LNCaP clone FGC (cell line): ENCODE results near the gene GRIN2A.

Experiments used
- DNase-seq: peaks from one replicate; pipeline ENCODE4 v3.0.0-alpha.2; 2011; ENCODE audit warnings: low read depth
- H3K4me3 ChIP-seq: 2 replicates; pipeline ENCODE4 v1.5.1; 2011; ENCODE audit warnings: mild to moderate bottlenecking, low read depth, low read length, control low read depth
- TF ChIP-seq, protein P1 (sequence below): IDR thresholded peaks from 2 replicates; pipeline ENCODE4 v1.5.1; 2012; ENCODE audit warnings: mild to moderate bottlenecking; ENCODE audit not compliant: control insufficient read depth, insufficient read depth; ENCODE audit errors: extremely low read depth

Gene GRIN2A

DNA sequence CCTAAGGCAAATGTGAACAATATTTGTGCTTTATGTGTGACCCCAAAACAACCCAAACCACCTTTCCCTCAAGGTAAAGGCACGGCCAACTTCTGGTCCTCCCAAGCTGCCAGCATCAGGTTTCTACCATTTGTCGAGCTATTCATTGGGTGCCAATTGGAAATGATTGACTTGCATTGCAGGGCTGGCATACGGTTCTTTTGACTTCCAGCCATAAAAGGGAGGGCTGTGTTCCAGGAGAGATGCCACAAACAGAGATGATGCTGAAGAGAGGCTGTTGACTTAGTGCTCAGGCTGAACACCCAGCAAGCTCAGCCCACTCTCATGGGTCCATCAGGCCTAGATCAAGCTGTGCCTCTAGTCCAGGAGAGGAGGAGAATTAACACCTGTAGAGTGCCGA, 252.4 kb downstream of the GRIN2A start:
- TF ChIP-seq, protein P1, sequence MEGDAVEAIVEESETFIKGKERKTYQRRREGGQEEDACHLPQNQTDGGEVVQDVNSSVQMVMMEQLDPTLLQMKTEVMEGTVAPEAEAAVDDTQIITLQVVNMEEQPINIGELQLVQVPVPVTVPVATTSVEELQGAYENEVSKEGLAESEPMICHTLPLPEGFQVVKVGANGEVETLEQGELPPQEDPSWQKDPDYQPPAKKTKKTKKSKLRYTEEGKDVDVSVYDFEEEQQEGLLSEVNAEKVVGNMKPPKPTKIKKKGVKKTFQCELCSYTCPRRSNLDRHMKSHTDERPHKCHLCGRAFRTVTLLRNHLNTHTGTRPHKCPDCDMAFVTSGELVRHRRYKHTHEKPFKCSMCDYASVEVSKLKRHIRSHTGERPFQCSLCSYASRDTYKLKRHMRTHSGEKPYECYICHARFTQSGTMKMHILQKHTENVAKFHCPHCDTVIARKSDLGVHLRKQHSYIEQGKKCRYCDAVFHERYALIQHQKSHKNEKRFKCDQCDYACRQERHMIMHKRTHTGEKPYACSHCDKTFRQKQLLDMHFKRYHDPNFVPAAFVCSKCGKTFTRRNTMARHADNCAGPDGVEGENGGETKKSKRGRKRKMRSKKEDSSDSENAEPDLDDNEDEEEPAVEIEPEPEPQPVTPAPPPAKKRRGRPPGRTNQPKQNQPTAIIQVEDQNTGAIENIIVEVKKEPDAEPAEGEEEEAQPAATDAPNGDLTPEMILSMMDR, result no peak
- H3K4me3 ChIP-seq, result no peak overlapping the region
- no peak for DNase-seq

DNA sequence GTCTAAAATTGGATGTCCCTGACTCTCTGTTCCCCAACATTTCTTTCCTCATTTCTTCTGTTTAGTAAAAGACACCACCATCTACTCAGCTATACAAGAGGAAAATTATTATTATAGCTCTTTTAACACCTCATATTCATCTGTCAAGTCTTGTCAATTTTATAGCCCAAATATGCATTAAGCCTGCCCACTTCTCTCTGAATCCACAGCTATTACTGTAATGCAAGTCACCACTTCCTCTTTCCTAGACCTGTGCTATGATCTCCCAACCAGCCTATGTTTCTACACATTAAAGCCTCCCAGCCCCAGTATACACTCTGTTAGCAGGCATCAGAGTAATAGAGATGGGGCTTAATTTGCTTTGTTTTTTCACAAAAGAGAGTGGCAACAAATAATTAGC, 252.9 kb downstream of the GRIN2A start:
- no peak for DNase-seq
- TF ChIP-seq, protein P1, result no peak
- H3K4me3 ChIP-seq, result no peak overlapping the region

DNA sequence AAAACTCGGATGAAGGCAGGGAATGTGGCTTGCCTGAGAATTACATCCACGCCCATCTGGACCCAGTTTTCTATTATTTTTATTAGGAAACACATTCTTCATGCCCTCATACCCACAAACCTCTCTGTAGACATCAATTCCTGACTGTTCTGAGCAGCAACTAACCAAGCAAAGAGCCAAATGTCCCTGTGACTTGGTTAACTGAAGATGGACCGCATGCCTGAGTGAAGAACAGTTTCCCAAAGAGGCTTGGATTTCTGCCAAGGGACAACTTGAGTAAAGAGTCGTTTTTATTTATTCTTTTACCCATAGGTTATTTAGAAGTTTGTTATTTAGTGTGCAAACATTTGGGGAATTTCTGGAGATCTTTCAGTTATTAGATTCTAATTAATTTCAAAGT, 259.8 kb downstream of the GRIN2A start:
- TF ChIP-seq, protein P1, result no peak
- no peak overlapping the region for H3K4me3 ChIP-seq
- no peak for DNase-seq

DNA sequence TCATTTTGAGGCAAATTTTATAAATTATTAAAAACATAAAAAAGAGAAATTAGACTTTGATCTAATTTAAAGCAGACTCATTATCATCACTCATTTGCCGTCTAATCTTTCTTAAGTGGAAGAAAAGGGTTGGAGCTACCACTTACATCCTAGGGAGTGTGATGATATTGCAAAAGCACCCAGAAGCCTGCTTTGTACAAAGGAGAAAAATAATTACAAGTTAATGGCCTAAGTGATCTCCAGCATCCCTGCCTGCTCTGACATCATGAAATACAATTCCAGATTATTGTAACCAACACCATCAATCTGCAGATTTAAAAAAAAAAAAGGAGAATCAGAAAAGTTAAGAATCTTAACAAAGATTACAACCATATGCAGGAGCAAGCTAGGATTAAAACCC, 260.2 kb downstream of the GRIN2A start:
- H3K4me3 ChIP-seq, result no peak overlapping the region
- no peak for DNase-seq
- TF ChIP-seq, protein P1, result no peak

DNA sequence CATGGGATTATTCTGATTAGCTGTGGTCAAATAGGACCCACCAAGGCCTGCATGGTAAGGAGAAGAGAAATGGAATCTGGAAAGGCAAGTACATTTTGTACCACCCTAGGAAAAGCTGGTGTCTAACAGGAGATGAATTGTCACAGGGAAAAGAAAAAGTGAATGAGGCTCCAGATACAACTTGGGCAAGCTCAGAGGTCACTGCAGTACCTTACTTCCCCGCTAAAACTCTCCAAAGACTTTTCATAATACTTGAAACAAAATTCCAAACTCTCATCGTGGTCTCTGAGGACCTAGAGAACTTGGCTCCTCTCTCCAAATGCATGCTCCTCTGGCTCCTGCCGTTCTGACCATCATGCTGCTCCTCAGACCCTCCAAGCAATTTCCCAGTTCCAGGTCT, 262.8 kb downstream of the GRIN2A start:
- H3K4me3 ChIP-seq, result no peak overlapping the region
- no peak for DNase-seq
- TF ChIP-seq, protein P1, result no peak

DNA sequence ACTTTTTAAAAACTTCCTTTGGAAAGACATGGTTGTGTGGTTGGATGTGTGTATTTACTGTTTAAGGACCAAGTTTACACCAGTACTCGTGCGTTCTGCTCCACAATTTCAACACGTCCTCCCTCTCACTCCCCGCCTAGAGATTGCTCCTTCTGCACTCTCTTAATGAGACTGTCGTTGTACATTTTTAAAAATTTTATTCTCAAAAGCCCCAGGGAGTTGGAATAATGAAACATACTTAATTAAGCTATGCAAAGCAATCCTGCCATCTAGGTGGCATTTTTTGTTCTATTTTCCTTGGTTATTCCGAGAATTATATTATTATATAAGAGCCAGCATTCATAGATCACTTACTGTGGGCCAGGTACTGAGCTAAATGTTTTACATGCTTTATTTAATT, 264.5 kb downstream of the GRIN2A start:
- DNase-seq, result no peak
- H3K4me3 ChIP-seq, result no peak overlapping the region
- TF ChIP-seq, protein P1, result no peak

DNA sequence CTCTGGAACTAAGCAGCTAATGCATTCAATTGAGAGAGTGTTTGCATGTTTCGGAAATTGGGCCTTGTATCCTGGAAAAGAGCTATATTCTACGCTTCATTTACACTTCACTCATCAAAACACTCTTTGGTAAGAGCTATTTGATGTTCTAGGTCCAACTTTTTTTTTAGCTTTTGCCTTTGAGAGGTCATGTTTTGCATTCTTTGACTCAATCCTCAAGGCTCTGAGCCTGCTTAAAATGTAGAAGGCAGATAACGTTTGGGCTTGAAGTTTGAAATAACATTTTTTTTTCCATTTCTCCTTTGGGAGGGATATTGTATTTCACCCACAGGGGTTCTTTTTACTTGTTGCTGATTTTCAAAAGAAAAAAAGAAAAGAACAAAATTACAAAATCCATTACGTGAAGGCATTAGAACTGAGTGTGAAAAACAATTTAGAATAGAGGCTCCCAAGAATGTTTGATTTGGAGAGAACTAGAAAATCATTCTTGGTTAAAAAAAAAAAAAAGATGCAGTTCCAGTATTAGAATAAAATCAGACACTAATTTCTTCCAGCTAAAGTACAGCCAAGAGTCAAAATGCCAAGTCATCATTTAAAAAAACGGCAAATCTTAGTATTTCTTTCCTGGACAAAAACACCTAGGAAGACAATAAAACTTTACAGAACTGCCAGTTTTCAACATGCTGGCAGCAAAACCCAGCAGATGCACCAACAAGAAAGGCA, 268.5 kb downstream of the GRIN2A start:
- no peak overlapping the region for H3K4me3 ChIP-seq
- no peak for DNase-seq
- TF ChIP-seq, protein P1, result no peak
